Measurements from ENCODE around the gene LIPM.

GRCh38 chr10:88769384-88769783, 33.1 kb upstream of the LIPM start:
- TF ChIP-seq CTCF (conservative IDR thresholded peaks at IDR 0.05; ENCODE audit: low read depth, low read length) (no peak), EZH2phosphoT487 (IDR thresholded peaks at IDR 0.05; ENCODE audit: borderline replicate concordance, low read length) (no peak), EZH2 (IDR thresholded peaks at IDR 0.05; ENCODE audit: low read length, unreplicated experiment) (no peak)

All from PC-3 (cell line).